Measurements from ENCODE around the gene ECE1. TPM values are rescaled to one million over a fixed set of nuclear protein-coding genes. Genes with fewer than 3 reads are reported as not detected.

ECE1 gene
- total and polyA plus RNA-seq, 9 of the 15 experiments (the other 6 are each of a cell fraction or from before 2014, with no cell fraction given), result 0.56 to 34.8 (median 11.0) TPM

DNA sequence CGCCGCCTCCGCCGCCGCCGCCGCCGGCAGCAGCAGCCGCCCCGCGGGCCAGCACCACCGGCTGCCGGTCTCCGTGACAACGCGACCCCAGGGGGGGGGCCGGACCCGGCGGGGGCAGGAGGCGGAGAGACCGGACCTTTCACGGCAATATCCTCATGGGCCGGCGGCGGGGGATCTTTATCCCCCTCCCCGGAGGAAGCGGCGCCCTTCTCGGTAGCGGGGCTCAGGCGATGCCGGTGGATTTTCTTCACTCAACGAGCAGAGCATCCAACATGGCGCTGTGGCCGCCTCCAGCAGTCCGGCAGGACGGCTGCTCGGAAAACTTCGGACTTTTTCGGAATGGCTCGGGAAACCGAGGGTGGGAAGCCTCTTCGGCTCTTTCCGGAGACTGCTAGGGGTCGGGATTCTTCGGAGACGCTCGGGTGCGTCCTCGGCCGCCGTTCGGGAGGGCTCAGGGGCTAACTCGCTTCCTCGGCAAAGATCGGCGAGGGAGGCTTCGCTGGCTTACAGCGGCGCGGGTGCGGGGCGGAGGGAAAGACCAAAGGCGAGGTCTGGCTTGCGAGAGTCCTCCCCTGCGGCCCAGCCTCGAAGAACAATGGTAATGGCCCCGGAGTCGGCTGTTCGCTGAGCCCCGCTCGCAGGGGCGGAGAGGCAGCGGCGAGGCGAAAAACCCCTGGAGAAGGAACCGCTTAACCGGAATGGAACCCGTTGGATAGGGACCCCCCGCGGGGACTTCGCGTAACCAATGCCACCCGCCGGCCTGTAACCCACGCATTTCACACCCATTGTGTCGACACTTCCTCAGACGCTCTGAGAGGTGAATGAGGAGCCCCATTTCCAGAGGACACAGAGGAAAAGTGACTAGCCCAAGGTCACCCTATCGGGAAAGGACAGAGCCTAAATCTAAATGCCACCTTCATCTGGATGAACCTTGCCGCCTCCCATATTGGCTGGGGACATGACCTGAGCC, 113.4 kb downstream of the ECE1 start, which contains the start of gene EIF4G3 (continued):
- TF ChIP-seq ZNF175 (CRISPR knock-in tag; IDR thresholded peaks at IDR 0.05; ENCODE audit: low read depth) (peak; percentile 60; the same call in 1 of the 2 replicates), ARID2 (IDR thresholded peaks at IDR 0.05) (no peak; the same call in 1 of the 2 replicates), RAD21 (CRISPR knock-in tag; conservative IDR thresholded peaks at IDR 0.05 in 1 of 2, IDR thresholded peaks at IDR 0.05 in 1 of 2) (no peak), SPI1 (IDR thresholded peaks at IDR 0.05; ENCODE audit: borderline replicate concordance, low read depth, low read length) (peak; percentile 50; the same call in 1 of the 2 replicates), CEBPB (tag; IDR thresholded peaks at IDR 0.05) (peak; percentile 49), KLF16 (IDR thresholded peaks at IDR 0.05) (no peak), TAF15 (IDR thresholded peaks at IDR 0.05; ENCODE audit: low read depth, low read length) (no peak), EGR1 (conservative IDR thresholded peaks at IDR 0.05) (peak; percentile 76), NRF1 (conservative IDR thresholded peaks at IDR 0.05 in 1 of 2, IDR thresholded peaks at IDR 0.05 in 1 of 2) (peak; percentile 76 to 82), CHD1 (IDR thresholded peaks at IDR 0.05; ENCODE audit: low read length) (no peak), NCOA6 (IDR thresholded peaks at IDR 0.05) (no peak), NR2F6 (CRISPR knock-in tag; IDR thresholded peaks at IDR 0.05) (no peak), BRD9 (IDR thresholded peaks at IDR 0.05; ENCODE audit: low read depth, partially characterized antibody) (peak; percentile 99), ZBTB7A (IDR thresholded peaks at IDR 0.05; ENCODE audit: borderline replicate concordance, control insufficient read depth, low read depth, low read length) (peak; percentile 94; the same call in 1 of the 2 replicates), SIRT6 (IDR thresholded peaks at IDR 0.05; ENCODE audit: low read depth, low read length) (no peak), SAFB2 (IDR thresholded peaks at IDR 0.05; ENCODE audit: borderline replicate concordance, low read depth, low read length, severe bottlenecking) (no peak), ETV5 (CRISPR knock-in tag; IDR thresholded peaks at IDR 0.05; ENCODE audit: low read depth) (peak; percentile 54), ARID3B (CRISPR knock-in tag; IDR thresholded peaks at IDR 0.05; ENCODE audit: borderline replicate concordance) (peak; percentile 34; the same call in 1 of the 2 replicates), PPARD (CRISPR knock-in tag; IDR thresholded peaks at IDR 0.05) (no peak), TGIF2 (CRISPR knock-in tag; IDR thresholded peaks at IDR 0.05) (no peak), SRSF9 (IDR thresholded peaks at IDR 0.05; ENCODE audit: borderline replicate concordance, low read depth, low read length) (no peak), SMARCE1 (IDR thresholded peaks at IDR 0.05) (0 out of 2 replicates have a peak, but pooled peaks have one; percentile 29)
- TF ChIP-seq, protein P1, sequence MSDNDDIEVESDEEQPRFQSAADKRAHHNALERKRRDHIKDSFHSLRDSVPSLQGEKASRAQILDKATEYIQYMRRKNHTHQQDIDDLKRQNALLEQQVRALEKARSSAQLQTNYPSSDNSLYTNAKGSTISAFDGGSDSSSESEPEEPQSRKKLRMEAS (CRISPR knock-in tag; IDR thresholded peaks at IDR 0.05), result peak; percentile 86
- TF ChIP-seq, protein P2, sequence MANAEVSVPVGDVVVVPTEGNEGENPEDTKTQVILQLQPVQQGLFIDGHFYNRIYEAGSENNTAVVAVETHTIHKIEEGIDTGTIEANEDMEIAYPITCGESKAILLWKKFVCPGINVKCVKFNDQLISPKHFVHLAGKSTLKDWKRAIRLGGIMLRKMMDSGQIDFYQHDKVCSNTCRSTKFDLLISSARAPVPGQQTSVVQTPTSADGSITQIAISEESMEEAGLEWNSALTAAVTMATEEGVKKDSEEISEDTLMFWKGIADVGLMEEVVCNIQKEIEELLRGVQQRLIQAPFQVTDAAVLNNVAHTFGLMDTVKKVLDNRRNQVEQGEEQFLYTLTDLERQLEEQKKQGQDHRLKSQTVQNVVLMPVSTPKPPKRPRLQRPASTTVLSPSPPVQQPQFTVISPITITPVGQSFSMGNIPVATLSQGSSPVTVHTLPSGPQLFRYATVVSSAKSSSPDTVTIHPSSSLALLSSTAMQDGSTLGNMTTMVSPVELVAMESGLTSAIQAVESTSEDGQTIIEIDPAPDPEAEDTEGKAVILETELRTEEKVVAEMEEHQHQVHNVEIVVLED (CRISPR knock-in tag; IDR thresholded peaks at IDR 0.05), result 0 out of 2 replicates have a peak, but pooled peaks have one; percentile 33
